ENCODE data around the gene FAM240A. TPM values are rescaled to one million over a fixed set of nuclear protein-coding genes. Genes with fewer than 3 reads are reported as not detected.

Gene FAM240A
- total RNA-seq, 4 donors from 2014 or later, result 0.50 TPM; not detected in 3

GRCh38 chr3:46670000-46670890 lies 57.9 kb downstream of the FAM240A start:
- no peak for TF ChIP-seq POLR2A (IDR thresholded peaks at IDR 0.05)
- no peak for TF ChIP-seq CTCF (IDR thresholded peaks at IDR 0.05)
- no peak overlapping the region for H3K4me3 ChIP-seq

GRCh38 chr3:46670891-46671427 lies 58.6 kb downstream of the FAM240A start:
- 83% methylated on average over 2 of the region's 4 CpGs; no CpG with 5 or more reads in 1 of the 2 donors for WGBS, 2 donors
- peaks cover 4 to 60% (median 8%) of the 10 kb centered on the region in 3 donors for H3K36me3 ChIP-seq
- DNase-seq, result no peak
- no peak overlapping the region for H3K27ac ChIP-seq
- H3K4me1 ChIP-seq, result peaks cover 0 to 10% (median 0%) of the 10 kb centered on the region in 3 donors
- no peaks in the 10 kb centered on the region for H3K9me3 ChIP-seq
- TF ChIP-seq CTCF (IDR thresholded peaks at IDR 0.05) (no peak), POLR2A (IDR thresholded peaks at IDR 0.05) (no peak)
- intact Hi-C loops (cut with DNase I), result no loop called here
- no peaks in the 10 kb centered on the region for H3K27me3 ChIP-seq
- H3K4me3 ChIP-seq, result no peak overlapping the region

More at GRCh38 chr3:46670000-46670890, 57.9 kb downstream of the FAM240A start:
- H3K36me3 ChIP-seq, result peaks cover 4 to 53% (median 8%) of the 10 kb centered on the region in 3 donors
- no peaks in the 10 kb centered on the region for H3K9me3 ChIP-seq
- WGBS, 2 donors, result 82 to 89% methylated on average over 8 of the region's 17 CpGs
- DNase-seq, result no peak
- no peak overlapping the region for H3K27ac ChIP-seq
- no peaks in the 10 kb centered on the region for H3K27me3 ChIP-seq
- peaks cover 0 to 8% (median 0%) of the 10 kb centered on the region in 3 donors for H3K4me1 ChIP-seq
- intact Hi-C loops (cut with DNase I), result no loop called here

GRCh38 chr3:46671541-46672348 lies 59.4 kb downstream of the FAM240A start:
- Histone ChIP-seq H3K27ac (no peak overlapping the region), H3K27me3 (no peaks in the 10 kb centered on the region), H3K9me3 (no peaks in the 10 kb centered on the region), H3K4me1 (peaks cover 0 to 13% (median 0%) of the 10 kb centered on the region in 3 donors), H3K4me3 (no peak overlapping the region), H3K36me3 (peaks cover 4 to 68% (median 8%) of the 10 kb centered on the region in 3 donors)
- TF ChIP-seq POLR2A (IDR thresholded peaks at IDR 0.05), result no peak
- no peak for TF ChIP-seq CTCF (IDR thresholded peaks at IDR 0.05)
- 95 to 96% methylated on average over 13 to 15 of the region's 25 CpGs for WGBS, 2 donors
- intact Hi-C loops (cut with DNase I), result no loop called here
- no peak for DNase-seq

GRCh38 chr3:46672349-46672695 lies 60.0 kb downstream of the FAM240A start:
- DNase-seq, result no peak
- Histone ChIP-seq H3K27ac (no peak overlapping the region), H3K4me1 (peaks cover 0 to 16% (median 0%) of the 10 kb centered on the region in 3 donors), H3K36me3 (peaks cover 4 to 74% (median 8%) of the 10 kb centered on the region in 3 donors), H3K4me3 (no peak overlapping the region), H3K27me3 (no peaks in the 10 kb centered on the region), H3K9me3 (no peaks in the 10 kb centered on the region)
- 86 to 93% methylated on average over 5 to 6 of the region's 6 CpGs for WGBS, 2 donors
- intact Hi-C loops (cut with DNase I), result no loop called here
- TF ChIP-seq CTCF (IDR thresholded peaks at IDR 0.05), result no peak
- TF ChIP-seq POLR2A (IDR thresholded peaks at IDR 0.05), result no peak
